A549 (cell line): ENCODE measurements around the gene ADGRE1. TPM values are rescaled to one million over a fixed set of nuclear protein-coding genes. Genes with fewer than 3 reads are reported as not detected.

ENCODE experiments used
- ATAC-seq, 2 experiments: fragments of 200-7000 bp in 1 of 2; fragments of >200 bp in 1 of 2; cut with Nextera tagmentation in 1 of 2; cut with Tn5 transposase in 1 of 2; 3 replicates each; pipeline versions ENCODE4 v1.8.0 to v1.9.1; 2018 to 2020; ENCODE audit warnings: mild to moderate bottlenecking in 1 of 2, moderate library complexity in 1 of 2
- CTCF ChIA-PET: fragments of 300-600 bp; sonication (Branson Sonifier 250); formaldehyde crosslinking; extraction: SDS; loops from one replicate; lab custom pipeline; 2021; ENCODE audit warnings: antibody characterized with exemption, inconsistent platforms; lab: Yijun Ruan, JAX
- POLR2A ChIA-PET: fragments of 350-600 bp; formaldehyde crosslinking; extraction: SDS; loops from one replicate; lab custom pipeline; 2021; ENCODE audit warnings: antibody characterized with exemption, inconsistent platforms; lab: Yijun Ruan, JAX
- DNase-seq, 2 experiments: peaks; one replicate each; pipeline versions ENCODE4 v3.0.0 to v3.0.0-alpha.2; 2011 to 2016; ENCODE audit warnings: low read depth in 1 of 2, low spot score in 1 of 2
- FAIRE-seq: peaks from 2 replicates; lab custom pipeline; 2011; peaks lifted over from hg19 to GRCh38; lab: Jason Lieb, UNC
- H3K27ac ChIP-seq, 2 experiments: fragments of >200 bp; sonication (Bioruptor Twin); formaldehyde crosslinking; 3 replicates each; pipeline ENCODE4 v1.5.1; 2016 to 2017
- H3K4me1 ChIP-seq: fragments of >200 bp; sonication (Bioruptor Twin); formaldehyde crosslinking; 3 replicates; pipeline ENCODE4 v1.6.1; 2016
- H3K4me2 ChIP-seq: fragments of >200 bp; sonication (Bioruptor Twin); formaldehyde crosslinking; 3 replicates; pipeline ENCODE4 v1.6.1; 2016
- H3K4me3 ChIP-seq: fragments of >200 bp; sonication (Bioruptor Twin); formaldehyde crosslinking; 3 replicates; pipeline ENCODE4 v1.5.1; 2016
- H3K9me3 ChIP-seq: fragments of >200 bp; sonication (Bioruptor Twin); formaldehyde crosslinking; 3 replicates; pipeline ENCODE4 v1.6.1; 2016
- ATOH8 ChIP-seq: fragments of 250-450 bp; sonication (Bioruptor Pico); IDR thresholded peaks from 2 replicates; pipeline ENCODE4 v1.5.0; 2020; ENCODE audit warnings: low read depth, mild to moderate bottlenecking, moderate library complexity
- CBX2 ChIP-seq: fragments of 200-600 bp; sonication (generic); IDR thresholded peaks from 2 replicates; pipeline ENCODE4 v1.6.1; 2016; ENCODE audit warnings: low read depth, mild to moderate bottlenecking, borderline replicate concordance
- CTCF ChIP-seq: fragments of >200 bp; sonication (Bioruptor Twin); formaldehyde crosslinking; IDR thresholded peaks from 3 replicates; pipeline ENCODE4 v1.5.1; 2016
- E2F6 ChIP-seq: IDR thresholded peaks from 2 replicates; pipeline ENCODE4 v1.6.1; 2012; ENCODE audit warnings: low read depth, borderline replicate concordance
- ELK1 ChIP-seq: fragments of 150-350 bp; IDR thresholded peaks from 2 replicates; pipeline ENCODE4 v1.6.1; 2014; ENCODE audit warnings: low read depth, mild to moderate bottlenecking, low read length
- EP300 ChIP-seq, 2 experiments: fragments of >200 bp; sonication (Bioruptor Twin); formaldehyde crosslinking; IDR thresholded peaks; 2 replicates in 1 of 2; 3 replicates in 1 of 2; pipeline ENCODE4 v1.6.1; 2016 to 2017
- ESRRA ChIP-seq: fragments of 150-350 bp; IDR thresholded peaks from 2 replicates; pipeline ENCODE4 v1.6.1; 2014; ENCODE audit warnings: mild to moderate bottlenecking, low read length, borderline replicate concordance
- FOXS1 ChIP-seq: fragments of 250-450 bp; sonication (Bioruptor Pico); IDR thresholded peaks from 2 replicates; pipeline ENCODE4 v1.5.0; 2020; ENCODE audit warnings: mild to moderate bottlenecking, moderate library complexity
- HDAC2 ChIP-seq: fragments of 200-600 bp; sonication (generic); IDR thresholded peaks from 2 replicates; pipeline ENCODE4 v1.6.1; 2016
- HES2 ChIP-seq: fragments of >200 bp; sonication (Bioruptor Twin); formaldehyde crosslinking; IDR thresholded peaks from 2 replicates; pipeline ENCODE4 v1.6.1; 2016
- HEYL ChIP-seq: fragments of 250-450 bp; sonication (Bioruptor Pico); IDR thresholded peaks from 2 replicates; pipeline ENCODE4 v1.8.0; 2021; ENCODE audit warnings: mild to moderate bottlenecking, moderate library complexity
- HOXB5 ChIP-seq: fragments of 250-450 bp; sonication (Bioruptor Pico); IDR thresholded peaks from 2 replicates; pipeline ENCODE4 v1.5.0; 2020; ENCODE audit warnings: mild to moderate bottlenecking, moderate library complexity
- KDM1A ChIP-seq: fragments of 200-600 bp; sonication (generic); IDR thresholded peaks from 2 replicates; pipeline ENCODE4 v1.6.1; 2016; ENCODE audit warnings: low read depth, mild to moderate bottlenecking
- MAX ChIP-seq: IDR thresholded peaks from 2 replicates; pipeline ENCODE4 v1.6.1; 2012
- MAZ ChIP-seq: fragments of 150-350 bp; IDR thresholded peaks from 2 replicates; pipeline ENCODE4 v1.6.1; 2014; ENCODE audit warnings: antibody characterized with exemption, low read depth, low read length, borderline replicate concordance
- MYC ChIP-seq: IDR thresholded peaks from 2 replicates; pipeline ENCODE4 v1.6.1; 2012; ENCODE audit warnings: mild to moderate bottlenecking, inconsistent platforms, low read length, improper control_type of control experiment, borderline replicate concordance
- NFE2L2 ChIP-seq: fragments of 150-350 bp; conservative IDR thresholded peaks from 2 replicates; pipeline ENCODE4 v1.6.1; 2014; ENCODE audit warnings: low read length
- PBX3 ChIP-seq: IDR thresholded peaks from 2 replicates; pipeline ENCODE4 v1.6.1; 2012
- RAD21 ChIP-seq, 2 experiments: fragments of >200 bp in 1 of 2; sonication (Bioruptor Twin) in 1 of 2; formaldehyde crosslinking in 1 of 2; IDR thresholded peaks in 1 of 2; conservative IDR thresholded peaks in 1 of 2; 2 replicates in 1 of 2; 3 replicates in 1 of 2; pipeline ENCODE4 v1.6.1; 2012 to 2018; ENCODE audit warnings: inconsistent platforms in 1 of 2
- RCOR1 ChIP-seq: fragments of 150-350 bp; IDR thresholded peaks from 2 replicates; pipeline ENCODE4 v1.6.1; 2014; ENCODE audit warnings: antibody characterized with exemption, low read length, low read depth
- RFX5 ChIP-seq: fragments of 450-650 bp; IDR thresholded peaks from 2 replicates; pipeline ENCODE4 v1.7.1; 2014; ENCODE audit warnings: antibody characterized with exemption, mild to moderate bottlenecking, moderate library complexity
- SREBF2 ChIP-seq: fragments of 450-650 bp; IDR thresholded peaks from 2 replicates; pipeline ENCODE4 v1.6.1; 2014; ENCODE audit warnings: mild to moderate bottlenecking, moderate library complexity
- TFCP2L1 ChIP-seq: fragments of 250-450 bp; sonication (Bioruptor Pico); IDR thresholded peaks from 2 replicates; pipeline ENCODE4 v1.5.0; 2021; ENCODE audit warnings: mild to moderate bottlenecking
- ZC3H11A ChIP-seq: fragments of 450-650 bp; IDR thresholded peaks from 2 replicates; pipeline ENCODE4 v1.6.1; 2014; ENCODE audit warnings: antibody characterized with exemption, mild to moderate bottlenecking
- ZFP36 ChIP-seq: fragments of 450-650 bp; IDR thresholded peaks from 2 replicates; pipeline ENCODE4 v1.6.1; 2014; ENCODE audit warnings: borderline replicate concordance; ENCODE audit not compliant: partially characterized antibody
- WGBS: methylation state at CpG from one replicate; pipeline ENCODE4 v1.1.6; 2017; ENCODE audit errors: missing lambda C conversion rate; 5-methylcytosine and 5-hydroxymethylcytosine counted together
- polyA plus RNA-seq, 4 experiments: library from polyadenylated mRNA; depleted of rRNA in 3 of 4; stranded (reverse); fragments of >200 nt; fragmentation: RNase III in 1 of 4; extraction: RNeasy Plus Mini Kit Qiagen cat#74134 plus additional on column Dnase treatment in 1 of 4; gene quantifications; 2 replicates in 3 of 4; 3 replicates in 1 of 4; pipeline ENCODE4 v1.2.3, GENCODE V29; 2011 to 2017

ADGRE1 gene
- polyA plus RNA-seq, 2 of the 4 experiments (the other 2 are of a cell fraction): 3.6 to 4.8 TPM

GRCh38 chr19:6865849-6866248, 21.5 kb upstream of the ADGRE1 start:
- 85% methylated on average over 10 of the region's 10 CpGs for WGBS
- CTCF ChIA-PET: interaction anchor here (1.3 to 10.6 kb wide), 6 partner anchors 25 to 740 kb away, joined by 3 to 127 read pairs (median 20); partner anchors contain the start of genes GPR108 and TRIP10

GRCh38 chr19:6866741-6867151, 20.6 kb upstream of the ADGRE1 start:
- POLR2A ChIA-PET: no interaction called here
- TF ChIP-seq SREBF2 (no peak), HDAC2 (no peak), ATOH8 (CRISPR knock-in tag) (no peak), ZFP36 (no peak), NFE2L2 (no peak), RFX5 (no peak), MAZ (no peak), RAD21 (conservative IDR thresholded peaks at IDR 0.05 in 1 of 2, IDR thresholded peaks at IDR 0.05 in 1 of 2) (no peak), CBX2 (no peak)
- TF ChIP-seq, all 56 proteins: peak for 0
- CTCF ChIA-PET: interaction anchor here (1.3 to 10.6 kb wide), 4 partner anchors 130 to 741 kb away, joined by 3 to 127 read pairs (median 17); partner anchors contain the start of genes GPR108 and TRIP10
- no peak for DNase-seq
- no peaks in the 10 kb centered on the region for H3K9me3 ChIP-seq
- H3K4me3 ChIP-seq: no peak overlapping the region
- FAIRE-seq: no peak
- WGBS: 45% methylated on average over 6 of the region's 6 CpGs
- H3K4me2 ChIP-seq: no peak overlapping the region
- no peak for ATAC-seq
- no peak overlapping the region for H3K27ac ChIP-seq
- H3K4me1 ChIP-seq: 0 out of 3 replicates have a peak, but pooled peaks cover 6% of the 10 kb centered on the region

More at GRCh38 chr19:6865849-6866248, 21.5 kb upstream of the ADGRE1 start:
- no peak for TF ChIP-seq RCOR1
- no peak for TF ChIP-seq ELK1
- no peak for TF ChIP-seq HOXB5 (CRISPR knock-in tag)
- no peak for TF ChIP-seq HES2
- no peak for TF ChIP-seq ZFP36
- TF ChIP-seq MYC: no peak
- no peak for TF ChIP-seq MAX
- no peak for TF ChIP-seq KDM1A
- no peak for TF ChIP-seq EP300 (IDR thresholded peaks at IDR 0.05)
- no peak for TF ChIP-seq FOXS1
- no peak for TF ChIP-seq CTCF
- TF ChIP-seq ESRRA: no peak
- no peak for TF ChIP-seq PBX3
- no peak for TF ChIP-seq E2F6
- no peak for TF ChIP-seq RAD21 (conservative IDR thresholded peaks at IDR 0.05 in 1 of 2, IDR thresholded peaks at IDR 0.05 in 1 of 2)
- no peak for TF ChIP-seq ZC3H11A
- TF ChIP-seq HEYL (CRISPR knock-in tag): no peak
- no peak for TF ChIP-seq TFCP2L1 (CRISPR knock-in tag)
- Histone ChIP-seq H3K4me1 (0 out of 3 replicates have a peak, but pooled peaks cover 6% of the 10 kb centered on the region), H3K4me3 (no peak overlapping the region), H3K27ac (no peak overlapping the region), H3K9me3 (no peaks in the 10 kb centered on the region), H3K4me2 (no peak overlapping the region)
- POLR2A ChIA-PET: no interaction called here
- DNase-seq (no peak), FAIRE-seq (no peak), ATAC-seq (no peak)
